ENCODE results near the gene GSDMA.

Gene GSDMA

GRCh38 chr17:39927101-39927928, 35.5 kb upstream of the GSDMA start, which contains the start of the genes LRRC3C and ORMDL3:
Gene LRRC3C (plus strand): TSS chr17:39927732. CDS start chr17:39941524, 13,792 bp downstream.
Gene ORMDL3 (minus strand): TSS chr17:39927601. CDS start chr17:39924203, 3,398 bp downstream.
- H3K9me3 ChIP-seq (ENCODE audit: low read depth, low read length): no peaks in the 10 kb centered on the region
- H3K9ac ChIP-seq (ENCODE audit: insufficient read length): peak within 1 kb of the TSS; percentile 90
- H3K27ac ChIP-seq: no peak within 1 kb of the TSS; the same call in 1 of the 2 replicates
- TF ChIP-seq POLR2AphosphoS5 (IDR thresholded peaks at IDR 0.05; ENCODE audit: borderline replicate concordance, low read depth, low read length) (peak; percentile 85), FOXP2 (optimal IDR thresholded peaks at IDR 0.05; ENCODE audit: control extremely low read depth, extremely low read length, insufficient read depth) (no peak), EZH2 (IDR thresholded peaks at IDR 0.05) (no peak)
- H3K4me3 ChIP-seq: peak within 1 kb of the TSS; percentile 92
- peaks cover 6% of the 10 kb centered on the region; the same call in 1 of the 2 replicates for H3K36me3 ChIP-seq (ENCODE audit: insufficient read depth, low read length)
- peak; percentile 64 for DNase-seq (ENCODE audit: low read depth, low spot score)

DNA sequence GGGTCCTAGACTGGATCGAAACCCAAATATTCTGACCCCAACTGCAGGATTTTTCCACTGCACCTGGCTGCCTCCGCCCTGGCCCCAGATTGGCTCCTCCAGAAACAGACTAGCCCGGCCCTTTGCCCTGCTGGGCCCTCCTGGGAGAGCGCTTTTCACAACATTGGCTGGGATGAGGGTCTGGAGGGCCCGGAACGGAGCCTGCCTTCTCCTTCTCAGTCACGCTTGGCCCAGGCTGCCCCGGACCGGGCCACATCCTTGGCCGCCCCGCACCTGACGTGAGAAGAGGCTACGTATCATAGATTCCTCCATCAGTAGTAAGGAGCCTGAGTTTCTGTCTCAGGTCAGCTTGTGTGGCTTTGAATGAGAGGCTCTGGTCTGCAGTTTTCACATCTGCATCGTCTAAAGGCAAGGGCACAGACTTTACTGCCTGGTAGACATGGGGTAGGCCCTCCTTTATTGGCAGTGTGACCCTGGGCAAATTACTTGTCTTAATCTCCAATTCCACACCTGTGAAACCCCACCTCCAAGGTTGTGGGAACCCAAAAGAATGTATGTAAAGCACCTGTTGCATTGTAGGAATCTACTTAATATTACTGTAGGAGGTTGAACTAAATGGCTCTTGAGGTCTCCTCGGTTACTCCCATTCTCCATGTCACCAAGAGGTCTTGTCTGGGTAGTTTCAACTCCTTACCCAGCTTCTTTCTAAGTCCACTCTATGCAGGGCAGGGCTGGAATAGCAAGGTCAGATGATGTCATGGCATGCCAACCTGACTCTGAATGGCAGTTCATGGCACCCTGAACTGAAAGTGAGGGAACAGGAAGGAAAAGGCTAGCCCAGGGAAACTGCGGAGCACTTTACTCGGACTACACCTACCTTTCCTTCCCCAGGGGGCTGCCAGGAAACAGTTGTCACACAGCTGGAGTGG, 34.6 kb upstream of the GSDMA start:
- no peak for DNase-seq (ENCODE audit: low read depth, low spot score)
- Histone ChIP-seq H3K36me3 (ENCODE audit: insufficient read depth, low read length) (peaks cover 1% of the 10 kb centered on the region; the same call in 1 of the 2 replicates), H3K9ac (ENCODE audit: insufficient read length) (peak overlapping the region; percentile 88), H3K9me3 (ENCODE audit: low read depth, low read length) (no peaks in the 10 kb centered on the region), H3K4me3 (peak overlapping the region; percentile 92), H3K27ac (no peak overlapping the region; the same call in 1 of the 2 replicates)
- TF ChIP-seq EZH2 (IDR thresholded peaks at IDR 0.05) (no peak), POLR2AphosphoS5 (IDR thresholded peaks at IDR 0.05; ENCODE audit: borderline replicate concordance, low read depth, low read length) (no peak), FOXP2 (optimal IDR thresholded peaks at IDR 0.05; ENCODE audit: control extremely low read depth, extremely low read length, insufficient read depth) (no peak)

DNA sequence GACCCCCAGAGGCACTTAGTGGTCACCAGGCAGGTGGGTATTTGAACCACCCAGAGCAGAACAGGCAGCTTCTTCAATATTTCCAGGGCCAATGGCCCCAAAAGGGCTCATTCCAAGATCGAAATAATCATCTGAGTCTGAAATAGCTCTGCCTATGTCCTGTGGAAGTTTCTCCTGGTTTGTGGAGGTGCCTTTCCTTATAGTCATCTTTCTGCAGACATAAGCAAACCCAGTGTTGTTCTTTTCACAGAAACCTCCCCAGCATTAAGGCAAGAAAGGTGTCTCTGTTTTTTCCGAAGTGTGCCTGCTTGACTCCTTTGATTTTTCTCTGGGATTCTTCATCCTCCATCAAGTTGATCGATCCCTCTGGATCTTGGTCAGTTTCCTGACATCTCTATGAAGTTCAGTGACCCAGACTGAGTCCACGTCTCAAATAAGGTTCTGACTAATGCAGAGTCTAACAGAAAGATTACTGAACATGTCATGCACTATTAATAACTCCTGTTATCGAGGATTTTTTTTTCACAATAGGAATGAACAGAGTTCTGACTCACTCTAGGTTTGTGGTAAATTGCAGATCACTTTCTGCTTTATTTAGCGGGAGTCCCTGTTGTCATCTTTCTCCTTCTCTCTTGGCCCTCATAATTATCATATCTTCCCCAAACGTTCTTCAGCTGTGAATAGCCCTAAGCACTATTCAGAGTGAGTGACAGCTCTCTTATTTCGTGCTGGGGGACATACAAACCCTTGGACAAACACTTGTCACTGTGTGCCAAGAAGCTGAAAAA, 33.8 kb upstream of the GSDMA start:
- TF ChIP-seq EZH2 (IDR thresholded peaks at IDR 0.05) (no peak), FOXP2 (optimal IDR thresholded peaks at IDR 0.05; ENCODE audit: control extremely low read depth, extremely low read length, insufficient read depth) (no peak), POLR2AphosphoS5 (IDR thresholded peaks at IDR 0.05; ENCODE audit: borderline replicate concordance, low read depth, low read length) (no peak)
- DNase-seq (ENCODE audit: low read depth, low spot score): no peak
- no peaks in the 10 kb centered on the region for H3K36me3 ChIP-seq (ENCODE audit: insufficient read depth, low read length)
- no peak overlapping the region for H3K9ac ChIP-seq (ENCODE audit: insufficient read length)
- H3K4me3 ChIP-seq: no peak overlapping the region
- peak overlapping the region; percentile 25; the same call in 1 of the 2 replicates for H3K27ac ChIP-seq
- H3K9me3 ChIP-seq (ENCODE audit: low read depth, low read length): no peaks in the 10 kb centered on the region

DNA sequence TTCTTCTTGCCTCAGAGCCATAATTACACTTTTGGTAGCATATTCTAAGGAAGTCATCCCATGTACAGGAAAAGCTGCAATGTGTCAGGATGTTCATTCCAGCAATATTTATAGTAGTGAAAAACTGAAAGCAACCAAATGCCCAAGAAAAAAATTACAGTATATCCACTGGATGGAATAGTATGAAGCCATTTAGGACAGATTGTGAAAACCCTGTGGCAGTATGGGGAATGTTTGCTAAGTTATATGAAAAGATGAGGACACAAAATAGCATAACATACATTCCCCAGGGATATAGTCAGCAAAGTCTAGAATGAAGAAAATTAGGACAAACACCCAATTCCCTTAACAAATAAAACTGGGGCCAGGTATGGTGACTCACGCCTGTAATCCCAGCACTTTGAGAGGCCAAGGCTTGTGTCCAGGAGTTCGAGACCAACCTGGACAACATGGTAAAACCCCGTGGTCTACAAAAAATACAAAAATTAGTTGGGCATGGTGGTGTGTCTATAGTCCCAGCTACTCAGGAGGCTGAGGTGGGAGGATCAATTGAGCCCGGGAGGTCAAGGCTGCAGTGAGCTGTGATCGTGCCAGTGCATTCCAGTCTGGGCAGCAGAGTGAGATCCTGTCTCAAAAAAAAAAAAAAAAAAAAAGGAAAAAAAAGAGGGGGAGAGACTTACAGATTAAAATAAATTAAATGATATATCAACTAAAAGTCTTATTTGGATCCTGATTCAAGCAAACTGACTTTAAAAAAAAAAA, 33.0 kb upstream of the GSDMA start:
- DNase-seq (ENCODE audit: low read depth, low spot score): no peak
- no peak for TF ChIP-seq FOXP2 (optimal IDR thresholded peaks at IDR 0.05; ENCODE audit: control extremely low read depth, extremely low read length, insufficient read depth)
- TF ChIP-seq EZH2 (IDR thresholded peaks at IDR 0.05): no peak
- no peak for TF ChIP-seq POLR2AphosphoS5 (IDR thresholded peaks at IDR 0.05; ENCODE audit: borderline replicate concordance, low read depth, low read length)
- Histone ChIP-seq H3K9ac (ENCODE audit: insufficient read length) (no peak overlapping the region), H3K36me3 (ENCODE audit: insufficient read depth, low read length) (no peaks in the 10 kb centered on the region), H3K9me3 (ENCODE audit: low read depth, low read length) (no peaks in the 10 kb centered on the region), H3K4me3 (no peak overlapping the region), H3K27ac (peak overlapping the region; percentile 25; the same call in 1 of the 2 replicates)

GRCh38 chr17:39933912-39934311, 28.9 kb upstream of the GSDMA start:
- Histone ChIP-seq H3K4me3 (no peak overlapping the region), H3K9ac (ENCODE audit: insufficient read length) (no peak overlapping the region), H3K9me3 (ENCODE audit: low read depth, low read length) (no peaks in the 10 kb centered on the region), H3K27ac (no peak overlapping the region), H3K36me3 (ENCODE audit: insufficient read depth, low read length) (no peaks in the 10 kb centered on the region)
- DNase-seq (ENCODE audit: low read depth, low spot score): no peak
- TF ChIP-seq FOXP2 (optimal IDR thresholded peaks at IDR 0.05; ENCODE audit: control extremely low read depth, extremely low read length, insufficient read depth): no peak

DNA sequence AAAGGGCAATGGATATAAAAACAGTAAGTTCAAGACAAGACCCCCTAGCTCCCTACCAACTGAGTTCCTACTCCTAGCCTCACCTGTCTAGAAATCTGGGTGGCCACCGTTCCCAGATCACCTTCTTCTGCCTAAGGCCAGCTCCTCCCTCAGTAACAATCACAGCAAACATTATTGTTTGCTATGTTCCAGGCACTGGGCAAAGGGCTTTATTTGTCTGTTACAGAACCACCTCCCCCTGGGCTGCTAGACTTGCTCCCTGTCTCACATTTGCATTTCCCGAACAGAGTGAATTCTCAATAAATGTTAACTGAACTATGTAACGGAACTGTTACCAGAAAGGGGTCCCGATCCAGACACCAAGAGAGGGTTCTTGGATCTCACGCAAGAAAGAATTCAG, 28.5 kb upstream of the GSDMA start:
- H3K9ac ChIP-seq (ENCODE audit: insufficient read length): no peak overlapping the region
- no peak overlapping the region for H3K27ac ChIP-seq
- no peak for TF ChIP-seq EZH2 (IDR thresholded peaks at IDR 0.05)
- TF ChIP-seq FOXP2 (optimal IDR thresholded peaks at IDR 0.05; ENCODE audit: control extremely low read depth, extremely low read length, insufficient read depth): no peak
- TF ChIP-seq POLR2AphosphoS5 (IDR thresholded peaks at IDR 0.05; ENCODE audit: borderline replicate concordance, low read depth, low read length): no peak
- H3K9me3 ChIP-seq (ENCODE audit: low read depth, low read length): no peaks in the 10 kb centered on the region
- no peak for DNase-seq (ENCODE audit: low read depth, low spot score)
- H3K4me3 ChIP-seq: no peak overlapping the region
- no peaks in the 10 kb centered on the region for H3K36me3 ChIP-seq (ENCODE audit: insufficient read depth, low read length)

GRCh38 chr17:39935909-39936308, 26.9 kb upstream of the GSDMA start:
- H3K27ac ChIP-seq: no peak overlapping the region
- no peak for DNase-seq (ENCODE audit: low read depth, low spot score)
- H3K4me3 ChIP-seq: no peak overlapping the region
- TF ChIP-seq POLR2AphosphoS5 (IDR thresholded peaks at IDR 0.05; ENCODE audit: borderline replicate concordance, low read depth, low read length) (no peak), EZH2 (IDR thresholded peaks at IDR 0.05) (no peak), FOXP2 (optimal IDR thresholded peaks at IDR 0.05; ENCODE audit: control extremely low read depth, extremely low read length, insufficient read depth) (no peak)
- H3K36me3 ChIP-seq (ENCODE audit: insufficient read depth, low read length): no peaks in the 10 kb centered on the region
- H3K9me3 ChIP-seq (ENCODE audit: low read depth, low read length): no peaks in the 10 kb centered on the region
- no peak overlapping the region for H3K9ac ChIP-seq (ENCODE audit: insufficient read length)
